IMR-90 (cell line): Measurements from ENCODE around the gene CTNND2. TPM values are rescaled to one million over a fixed set of nuclear protein-coding genes. Genes with fewer than 3 reads are reported as not detected.

Source experiments
- ATAC-seq: fragments of 200-7000 bp; cut with Tn5 transposase; 2 replicates; pipeline ENCODE4 v1.9.1; 2020; ENCODE audit warnings: low read depth, mild to moderate bottlenecking, moderate library complexity
- BruUV-seq: library from RNA; stranded (reverse); fragments of 400-500 nt; replicated peaks from 2 replicates; lab custom pipeline; 2021; lab: Mats Ljungman, UMichigan
- CTCF ChIA-PET: fragments of 300-600 bp; formaldehyde crosslinking; extraction: SDS; loops from one replicate; lab custom pipeline; 2021; ENCODE audit warnings: antibody characterized with exemption; lab: Yijun Ruan, JAX
- POLR2A ChIA-PET: fragments of 300-600 bp; sonication (Branson Sonifier 250); formaldehyde crosslinking; loops from one replicate; lab custom pipeline; 2022; ENCODE audit warnings: antibody characterized with exemption; ENCODE audit not compliant: unreplicated experiment; lab: Charles Lee
- DNase-seq: peaks from one replicate; pipeline ENCODE4 v3.0.0; 2013
- H2AFZ ChIP-seq: replicated peaks from 2 replicates; pipeline ENCODE3; 2013; ENCODE audit warnings: low read length, mild to moderate bottlenecking; ENCODE audit not compliant: poor library complexity
- H2AK5ac ChIP-seq: 2 replicates; pipeline ENCODE4 v1.6.1; 2013; ENCODE audit warnings: low read depth, low read length, inconsistent platforms
- H2AK9ac ChIP-seq: replicated peaks from 2 replicates; pipeline ENCODE3; 2013; ENCODE audit warnings: mild to moderate bottlenecking, low read depth, low read length, moderate library complexity; ENCODE audit not compliant: poor library complexity
- H2BK120ac ChIP-seq: 2 replicates; pipeline ENCODE4 v1.6.1; 2013; ENCODE audit warnings: low read depth, low read length, inconsistent platforms
- H2BK15ac ChIP-seq: 3 replicates; pipeline ENCODE4 v1.6.1; 2013; ENCODE audit warnings: low read depth, low read length, inconsistent platforms
- H2BK20ac ChIP-seq: 2 replicates; pipeline ENCODE4 v1.6.1; 2013; ENCODE audit warnings: low read depth, mild to moderate bottlenecking, inconsistent platforms, low read length, moderate library complexity
- H2BK5ac ChIP-seq: 2 replicates; pipeline ENCODE4 v1.6.1; 2013; ENCODE audit warnings: mild to moderate bottlenecking, low read depth, low read length, inconsistent platforms; ENCODE audit not compliant: poor library complexity, severe bottlenecking
- H3K14ac ChIP-seq: replicated peaks from 2 replicates; pipeline ENCODE4 v1.6.1; 2013; ENCODE audit warnings: low read depth, low read length, inconsistent platforms
- H3K18ac ChIP-seq: 2 replicates; pipeline ENCODE4 v1.6.1; 2013; ENCODE audit warnings: low read depth, low read length, control low read depth
- H3K23ac ChIP-seq: 2 replicates; pipeline ENCODE4 v1.6.1; 2013; ENCODE audit warnings: low read depth, low read length, inconsistent platforms
- H3K27ac ChIP-seq: 2 replicates; pipeline ENCODE4 v1.5.1; 2013; ENCODE audit warnings: mild to moderate bottlenecking, control low read depth, low read length; ENCODE audit not compliant: insufficient read depth
- H3K27me3 ChIP-seq: 2 replicates; pipeline ENCODE4 v1.6.1; 2013; ENCODE audit warnings: low read length; ENCODE audit not compliant: control insufficient read depth, insufficient read depth
- H3K36me3 ChIP-seq: 2 replicates; pipeline ENCODE4 v1.6.1; 2013; ENCODE audit warnings: low read length, mixed read lengths; ENCODE audit not compliant: control insufficient read depth, insufficient read depth
- H3K4ac ChIP-seq: 2 replicates; pipeline ENCODE4 v1.6.1; 2013; ENCODE audit warnings: low read depth, low read length, inconsistent platforms
- H3K4me1 ChIP-seq: 2 replicates; pipeline ENCODE4 v1.6.1; 2013; ENCODE audit warnings: low read length, mixed read lengths; ENCODE audit not compliant: control insufficient read depth, insufficient read depth
- H3K4me2 ChIP-seq: 2 replicates; pipeline ENCODE4 v1.6.1; 2013; ENCODE audit warnings: low read depth, mild to moderate bottlenecking, control low read depth, low read length, moderate library complexity
- H3K4me3 ChIP-seq: 2 replicates; pipeline ENCODE4 v1.5.1; 2013; ENCODE audit warnings: low read depth, mild to moderate bottlenecking, control low read depth, low read length, moderate library complexity; ENCODE audit not compliant: insufficient read depth
- H3K56ac ChIP-seq: 2 replicates; pipeline ENCODE4 v1.6.1; 2013; ENCODE audit warnings: low read length, inconsistent platforms; ENCODE audit not compliant: insufficient read depth; ENCODE audit errors: extremely low read depth
- H3K79me1 ChIP-seq, 2 experiments: 2 replicates each; pipeline ENCODE4 v1.6.1; 2013; ENCODE audit warnings: low read length in 2 of 2, inconsistent platforms in 1 of 2, low read depth in 1 of 2
- H3K9ac ChIP-seq: 2 replicates; pipeline ENCODE4 v1.6.1; 2013; ENCODE audit warnings: low read depth, low read length, control low read depth
- H3K9me1 ChIP-seq: 2 replicates; pipeline ENCODE4 v1.6.1; 2013; ENCODE audit warnings: low read length, inconsistent platforms; ENCODE audit not compliant: insufficient read depth
- H3K9me3 ChIP-seq: 2 replicates; pipeline ENCODE4 v1.6.1; 2013; ENCODE audit warnings: low read length; ENCODE audit not compliant: control insufficient read depth, insufficient read depth
- H4K20me1 ChIP-seq: 2 replicates; pipeline ENCODE4 v1.6.1; 2013; ENCODE audit warnings: low read length, inconsistent platforms; ENCODE audit not compliant: insufficient read depth
- H4K5ac ChIP-seq: 2 replicates; pipeline ENCODE4 v1.6.1; 2013; ENCODE audit warnings: mild to moderate bottlenecking, low read depth, low read length, control low read depth
- H4K8ac ChIP-seq, 2 experiments: 2 replicates each; pipeline ENCODE4 v1.6.1; 2013; ENCODE audit warnings: low read depth in 2 of 2, low read length in 2 of 2, control low read depth in 1 of 2, inconsistent platforms in 1 of 2
- H4K91ac ChIP-seq: 2 replicates; pipeline ENCODE4 v1.6.1; 2013; ENCODE audit warnings: low read depth, low read length, inconsistent platforms; ENCODE audit not compliant: insufficient read depth
- BHLHE40 ChIP-seq: fragments of 150-350 bp; IDR thresholded peaks from 2 replicates; pipeline ENCODE4 v1.6.1; 2016; ENCODE audit warnings: mild to moderate bottlenecking, low read depth, low read length
- CEBPB ChIP-seq: IDR thresholded peaks from 2 replicates; pipeline ENCODE4 v1.6.1; 2012; ENCODE audit warnings: low read depth, low read length, improper control_type of control experiment
- CHD1 ChIP-seq: IDR thresholded peaks from 2 replicates; pipeline ENCODE4 v1.6.1; 2012; ENCODE audit warnings: low read depth, low read length, improper control_type of control experiment
- CTCF ChIP-seq: conservative IDR thresholded peaks from 2 replicates; pipeline ENCODE4 v1.5.1; 2012; ENCODE audit warnings: mild to moderate bottlenecking, low read depth, low read length, improper control_type of control experiment
- ELK1 ChIP-seq: fragments of 150-350 bp; IDR thresholded peaks from 2 replicates; pipeline ENCODE4 v1.6.1; 2016; ENCODE audit warnings: low read depth, mild to moderate bottlenecking, low read length, moderate library complexity, borderline replicate concordance
- FOS ChIP-seq: fragments of 150-350 bp; IDR thresholded peaks from 2 replicates; pipeline ENCODE4 v1.6.1; 2016; ENCODE audit warnings: low read depth, low read length
- MAFK ChIP-seq: IDR thresholded peaks from 2 replicates; pipeline ENCODE4 v1.6.1; 2012; ENCODE audit warnings: low read depth, low read length, improper control_type of control experiment
- MAZ ChIP-seq: IDR thresholded peaks from 2 replicates; pipeline ENCODE4 v1.6.1; 2012; ENCODE audit warnings: low read depth, mild to moderate bottlenecking, low read length, improper control_type of control experiment, moderate library complexity, borderline replicate concordance
- MXI1 ChIP-seq: IDR thresholded peaks from 2 replicates; pipeline ENCODE4 v1.6.1; 2012; ENCODE audit warnings: low read depth, mild to moderate bottlenecking, low read length, moderate library complexity, borderline replicate concordance
- NFE2L2 ChIP-seq: fragments of 150-350 bp; IDR thresholded peaks from 2 replicates; pipeline ENCODE4 v1.6.1; 2016; ENCODE audit warnings: low read depth, mild to moderate bottlenecking, low read length
- POLR2A ChIP-seq: IDR thresholded peaks from 2 replicates; pipeline ENCODE4 v1.6.1; 2012; ENCODE audit warnings: mild to moderate bottlenecking, low read depth, low read length
- RAD21 ChIP-seq: IDR thresholded peaks from 2 replicates; pipeline ENCODE4 v1.6.1; 2012; ENCODE audit warnings: low read length, improper control_type of control experiment
- RCOR1 ChIP-seq: IDR thresholded peaks from 2 replicates; pipeline ENCODE4 v1.6.1; 2012; ENCODE audit warnings: mild to moderate bottlenecking, low read length, improper control_type of control experiment; ENCODE audit not compliant: insufficient replicate concordance
- RFX5 ChIP-seq: IDR thresholded peaks from 2 replicates; pipeline ENCODE4 v1.8.0; 2012; ENCODE audit warnings: low read depth, mild to moderate bottlenecking, low read length, moderate library complexity
- SMC3 ChIP-seq: fragments of 150-350 bp; IDR thresholded peaks from 2 replicates; pipeline ENCODE4 v1.6.1; 2016; ENCODE audit warnings: low read depth, mild to moderate bottlenecking, antibody characterized with exemption, low read length, moderate library complexity
- WGBS, 2 experiments: methylation state at CpG; one replicate each; pipeline versions ENCODE4 v1.1.5 to v1.1.7; 2013; ENCODE audit warnings: missing lambda C conversion rate in 2 of 2; ENCODE audit not compliant: insufficient read length in 1 of 2; ENCODE audit errors: extremely low coverage in 2 of 2; 5-methylcytosine and 5-hydroxymethylcytosine counted together
- dilution Hi-C: fragments of 300-500 bp; cut with HindIII; formaldehyde crosslinking; loops from one replicate; pipeline ENCODE4 v1.14.3; 2018; ENCODE audit warnings: low sequenced_read_pairs; ENCODE audit not compliant: unreplicated experiment
- in situ Hi-C: fragments of 300-500 bp; cut with MboI; formaldehyde crosslinking; loops from 3 replicates; pipeline ENCODE4 v1.14.3; 2019; ENCODE audit warnings: low sequenced_read_pairs, inconsistent platforms, mixed read lengths
- intact Hi-C: fragments of 100-400 bp; cut with micrococcal nuclease; formaldehyde crosslinking; loops from 2 replicates; pipeline ENCODE4 v1.10.0; 2022
- polyA plus RNA-seq, 3 experiments: library from polyadenylated mRNA; depleted of rRNA; stranded (reverse); fragments of >200 nt; gene quantifications; 2 replicates each; pipeline ENCODE4 v1.2.3, GENCODE V29; 2012; ENCODE audit warnings: low replicate concordance in 1 of 3
- total RNA-seq: library from RNA; depleted of rRNA; stranded (reverse); fragments of >200 nt; gene quantifications from 2 replicates; pipeline ENCODE4 v1.2.3, GENCODE V29; 2012
- TF ChIP-seq, protein P1 (sequence below): fragments of 150-350 bp; IDR thresholded peaks from 2 replicates; pipeline ENCODE4 v1.6.1; 2017; ENCODE audit warnings: mild to moderate bottlenecking, antibody characterized with exemption, low read length, low read depth

CTNND2 gene
- total and polyA plus RNA-seq, 2 of the 4 experiments (the other 2 are of a cell fraction), result not detected

DNA sequence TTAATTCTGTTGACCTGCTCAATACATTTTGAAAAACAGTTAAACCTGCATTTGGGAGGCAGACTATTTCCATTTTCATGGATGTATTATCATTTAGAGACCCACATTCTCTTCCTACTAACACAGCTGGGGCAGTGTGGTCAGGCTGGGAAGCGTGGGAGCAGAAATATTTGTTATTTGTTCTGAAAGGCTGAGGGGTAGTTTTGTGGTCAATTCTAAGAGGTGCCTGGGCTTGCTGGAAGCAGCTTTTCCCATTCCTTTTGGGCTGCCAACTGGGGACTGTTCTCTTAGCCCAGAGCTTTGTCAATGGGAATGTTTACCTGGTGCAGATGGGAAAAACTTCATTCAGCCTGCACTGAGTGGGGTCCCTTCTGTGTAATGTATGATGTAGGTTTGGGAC lies 971.8 kb downstream of the CTNND2 start:
- Histone ChIP-seq H3K27me3 (peaks cover 21% of the 10 kb centered on the region), H3K36me3 (no peaks in the 10 kb centered on the region), H3K4me1 (no peaks in the 10 kb centered on the region), H3K9me1 (no peaks in the 10 kb centered on the region), H2BK20ac (no peak overlapping the region), H2BK120ac (no peak overlapping the region), H4K8ac (no peak overlapping the region), H2BK15ac (no peak overlapping the region), H3K4ac (no peak overlapping the region), H3K23ac (no peak overlapping the region), H2BK5ac (no peak overlapping the region), H3K14ac (no peak overlapping the region), H3K9ac (no peak overlapping the region), H4K20me1 (no peaks in the 10 kb centered on the region), H4K91ac (no peak overlapping the region), H3K4me2 (no peak overlapping the region), H4K5ac (no peak overlapping the region), H3K9me3 (peaks cover 2% of the 10 kb centered on the region; the same call in 1 of the 2 replicates), H2AFZ (no peak overlapping the region), H3K79me1 (no peaks in the 10 kb centered on the region), H3K27ac (no peak overlapping the region), H3K56ac (no peak overlapping the region), H3K18ac (no peak overlapping the region), H2AK9ac (no peak overlapping the region), H3K4me3 (no peak overlapping the region), H2AK5ac (no peak overlapping the region)
- no CpG with 5 or more reads among the region's 1 CpG for WGBS, 2 experiments
- BruUV-seq, result no TSS peak
- POLR2A ChIA-PET, result no interaction called here
- in situ Hi-C loops (no loop called here), dilution Hi-C loops (no loop called here), intact Hi-C loops (no loop called here)
- DNase-seq (no peak), ATAC-seq (no peak)
- TF ChIP-seq MAFK (no peak), CEBPB (no peak), FOS (no peak), SMC3 (no peak), NFE2L2 (no peak), RFX5 (no peak), ELK1 (no peak), MXI1 (no peak), CHD1 (no peak), POLR2A (no peak), RCOR1 (no peak), CTCF (no peak), MAZ (no peak), RAD21 (no peak), BHLHE40 (no peak)
- TF ChIP-seq, protein P1, sequence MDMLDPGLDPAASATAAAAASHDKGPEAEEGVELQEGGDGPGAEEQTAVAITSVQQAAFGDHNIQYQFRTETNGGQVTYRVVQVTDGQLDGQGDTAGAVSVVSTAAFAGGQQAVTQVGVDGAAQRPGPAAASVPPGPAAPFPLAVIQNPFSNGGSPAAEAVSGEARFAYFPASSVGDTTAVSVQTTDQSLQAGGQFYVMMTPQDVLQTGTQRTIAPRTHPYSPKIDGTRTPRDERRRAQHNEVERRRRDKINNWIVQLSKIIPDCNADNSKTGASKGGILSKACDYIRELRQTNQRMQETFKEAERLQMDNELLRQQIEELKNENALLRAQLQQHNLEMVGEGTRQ, result no peak
- CTCF ChIA-PET, result no interaction called here
